ENCODE results near the gene OR2H1. TPM values are rescaled to one million over a fixed set of nuclear protein-coding genes. Genes with fewer than 3 reads are reported as not detected.

Gene OR2H1
- polyA plus RNA-seq, 2 donors: not detected

GRCh38 chr6:29502181-29502580 is 45.2 kb downstream of the OR2H1 start:
- no peaks in the 10 kb centered on the region for H3K4me1 ChIP-seq (ENCODE audit: control insufficient read depth in 2 of 2, insufficient read depth in 2 of 2, low read length in 1 of 2)
- no peaks in the 10 kb centered on the region for H3K36me3 ChIP-seq (ENCODE audit: control insufficient read depth in 2 of 2, insufficient read depth in 2 of 2, low read length in 1 of 2)
- no peaks in the 10 kb centered on the region for H3K27me3 ChIP-seq (ENCODE audit: control insufficient read depth in 1 of 2, insufficient read depth in 2 of 2, low read length in 2 of 2)
- no peak overlapping the region for H3K4me3 ChIP-seq (ENCODE audit: low read depth in 1 of 2, low read length in 2 of 2)
- H3K9me3 ChIP-seq (ENCODE audit: control insufficient read depth in 2 of 2, insufficient read depth in 1 of 2, low read depth in 1 of 2, low read length in 1 of 2): no peaks in the 10 kb centered on the region
- WGBS, 2 donors: 78 to 89% methylated on average over 3 of the region's 3 CpGs
- no peak overlapping the region for H3K27ac ChIP-seq (ENCODE audit: low read depth in 2 of 2, low read length in 1 of 2)

- Histone ChIP-seq H3K4me1 (ENCODE audit: control insufficient read depth in 2 of 2, insufficient read depth in 2 of 2, low read length in 1 of 2) (no peaks in the 10 kb centered on the region), H3K27ac (ENCODE audit: low read depth in 2 of 2, low read length in 1 of 2) (no peak overlapping the region)
- WGBS, 2 donors: 87 to 88% methylated on average over 5 of the region's 5 CpGs
Observed at GRCh38 chr6:29502597-29502996, 45.6 kb downstream of the OR2H1 start.

DNA sequence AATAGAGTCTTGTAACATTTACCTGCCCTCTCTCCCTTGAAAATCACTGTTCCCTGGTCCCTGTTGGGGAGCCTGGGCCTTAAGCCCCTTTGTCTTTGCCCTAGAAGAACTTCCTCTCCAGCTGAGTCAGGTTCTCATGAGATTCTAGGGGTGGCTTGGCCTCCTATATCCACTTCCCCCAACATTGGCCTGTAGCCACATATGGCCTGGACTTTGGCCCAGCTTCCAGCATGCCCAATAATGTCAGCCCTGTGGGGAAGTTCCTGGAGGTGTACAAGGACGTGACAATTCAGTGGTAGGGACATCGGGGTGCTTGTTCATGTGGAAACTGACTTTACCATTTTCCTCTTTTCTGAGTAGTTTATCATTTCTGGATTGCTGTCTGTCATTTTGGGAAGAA is 48.0 kb downstream of the OR2H1 start:
- WGBS, 2 donors: 62 to 67% methylated on average over 2 of the region's 2 CpGs
- Histone ChIP-seq H3K9me3 (ENCODE audit: control insufficient read depth in 2 of 2, insufficient read depth in 1 of 2, low read depth in 1 of 2, low read length in 1 of 2) (no peaks in the 10 kb centered on the region), H3K4me3 (ENCODE audit: low read depth in 1 of 2, low read length in 2 of 2) (no peak overlapping the region), H3K4me1 (ENCODE audit: control insufficient read depth in 2 of 2, insufficient read depth in 2 of 2, low read length in 1 of 2) (no peaks in the 10 kb centered on the region), H3K36me3 (ENCODE audit: control insufficient read depth in 2 of 2, insufficient read depth in 2 of 2, low read length in 1 of 2) (no peaks in the 10 kb centered on the region), H3K27ac (ENCODE audit: low read depth in 2 of 2, low read length in 1 of 2) (no peak overlapping the region), H3K27me3 (ENCODE audit: control insufficient read depth in 1 of 2, insufficient read depth in 2 of 2, low read length in 2 of 2) (no peaks in the 10 kb centered on the region)

More at GRCh38 chr6:29502597-29502996, 45.6 kb downstream of the OR2H1 start:
- Histone ChIP-seq H3K27me3 (ENCODE audit: control insufficient read depth in 1 of 2, insufficient read depth in 2 of 2, low read length in 2 of 2) (no peaks in the 10 kb centered on the region), H3K9me3 (ENCODE audit: control insufficient read depth in 2 of 2, insufficient read depth in 1 of 2, low read depth in 1 of 2, low read length in 1 of 2) (no peaks in the 10 kb centered on the region), H3K4me3 (ENCODE audit: low read depth in 1 of 2, low read length in 2 of 2) (no peak overlapping the region), H3K36me3 (ENCODE audit: control insufficient read depth in 2 of 2, insufficient read depth in 2 of 2, low read length in 1 of 2) (no peaks in the 10 kb centered on the region)

GRCh38 chr6:29505808-29506207 is 48.9 kb downstream of the OR2H1 start:
- Histone ChIP-seq H3K4me3 (ENCODE audit: low read depth in 1 of 2, low read length in 2 of 2) (no peak overlapping the region), H3K27me3 (ENCODE audit: control insufficient read depth in 1 of 2, insufficient read depth in 2 of 2, low read length in 2 of 2) (no peaks in the 10 kb centered on the region)
- WGBS, 2 donors: 89 to 100% methylated on average over 3 of the region's 3 CpGs

DNA sequence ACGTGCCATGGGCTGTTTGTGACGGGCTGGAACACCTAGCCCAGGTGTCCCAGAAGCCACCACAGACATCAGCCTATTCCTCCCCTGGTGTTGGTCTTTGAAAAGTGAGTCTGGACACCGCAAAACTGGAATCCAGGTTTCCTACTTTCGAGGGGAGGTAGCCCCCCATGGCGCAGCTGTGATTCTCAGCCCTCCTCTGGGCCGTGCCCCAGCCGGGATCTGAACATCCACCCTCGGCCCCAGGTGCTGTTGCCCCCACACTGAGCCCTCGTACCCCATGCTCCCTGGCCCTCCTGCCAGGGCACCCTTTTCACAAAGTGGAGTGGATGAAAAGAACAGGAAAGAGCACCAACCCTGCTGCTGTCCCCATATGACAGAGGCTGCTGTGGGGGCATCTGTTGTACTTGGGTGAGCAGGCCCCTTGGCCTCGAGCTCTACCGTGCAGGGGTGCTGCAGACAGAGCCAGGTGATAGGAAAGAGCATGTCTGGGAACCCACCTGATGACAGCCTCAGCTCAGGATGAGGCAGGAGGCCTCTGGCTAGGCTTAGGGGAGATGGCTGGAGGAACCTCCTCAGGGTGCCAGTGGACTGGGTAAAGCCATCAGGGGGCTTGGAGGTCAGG is 49.6 kb downstream of the OR2H1 start:
- Histone ChIP-seq H3K9me3 (ENCODE audit: control insufficient read depth in 2 of 2, insufficient read depth in 1 of 2, low read depth in 1 of 2, low read length in 1 of 2) (no peaks in the 10 kb centered on the region), H3K27me3 (ENCODE audit: control insufficient read depth in 1 of 2, insufficient read depth in 2 of 2, low read length in 2 of 2) (no peaks in the 10 kb centered on the region), H3K36me3 (ENCODE audit: control insufficient read depth in 2 of 2, insufficient read depth in 2 of 2, low read length in 1 of 2) (no peaks in the 10 kb centered on the region), H3K27ac (ENCODE audit: low read depth in 2 of 2, low read length in 1 of 2) (no peak overlapping the region), H3K4me3 (ENCODE audit: low read depth in 1 of 2, low read length in 2 of 2) (no peak overlapping the region), H3K4me1 (ENCODE audit: control insufficient read depth in 2 of 2, insufficient read depth in 2 of 2, low read length in 1 of 2) (no peaks in the 10 kb centered on the region)
- 67 to 75% methylated on average over 11 of the region's 11 CpGs for WGBS, 2 donors

More at GRCh38 chr6:29505808-29506207, 48.9 kb downstream of the OR2H1 start:
- Histone ChIP-seq H3K9me3 (ENCODE audit: control insufficient read depth in 2 of 2, insufficient read depth in 1 of 2, low read depth in 1 of 2, low read length in 1 of 2) (no peaks in the 10 kb centered on the region), H3K36me3 (ENCODE audit: control insufficient read depth in 2 of 2, insufficient read depth in 2 of 2, low read length in 1 of 2) (no peaks in the 10 kb centered on the region), H3K27ac (ENCODE audit: low read depth in 2 of 2, low read length in 1 of 2) (no peak overlapping the region), H3K4me1 (ENCODE audit: control insufficient read depth in 2 of 2, insufficient read depth in 2 of 2, low read length in 1 of 2) (no peaks in the 10 kb centered on the region)

DNA sequence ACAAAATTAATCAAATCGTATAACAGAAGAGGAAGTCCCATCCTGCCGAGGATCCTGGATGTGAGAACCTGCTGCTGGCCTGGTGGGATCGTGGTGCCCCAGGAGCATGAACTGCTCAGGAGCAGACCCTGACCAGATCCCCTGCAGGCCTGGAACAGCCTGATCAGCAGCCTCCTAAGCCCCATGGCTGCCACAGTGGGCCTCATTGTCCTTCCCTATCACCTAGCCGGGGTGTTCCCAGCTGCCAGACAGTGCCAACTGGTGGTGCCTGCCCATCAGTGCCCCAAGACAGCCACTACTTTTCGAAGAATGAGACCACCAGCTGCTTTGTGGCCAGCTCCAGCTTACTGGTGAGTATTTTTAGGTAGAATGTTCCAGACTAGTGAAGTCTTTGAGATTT is 50.4 kb downstream of the OR2H1 start:
- H3K36me3 ChIP-seq (ENCODE audit: control insufficient read depth in 2 of 2, insufficient read depth in 2 of 2, low read length in 1 of 2): no peaks in the 10 kb centered on the region
- H3K4me1 ChIP-seq (ENCODE audit: control insufficient read depth in 2 of 2, insufficient read depth in 2 of 2, low read length in 1 of 2): no peaks in the 10 kb centered on the region
- H3K27ac ChIP-seq (ENCODE audit: low read depth in 2 of 2, low read length in 1 of 2): no peak overlapping the region
- H3K4me3 ChIP-seq (ENCODE audit: low read depth in 1 of 2, low read length in 2 of 2): no peak overlapping the region
- WGBS, 2 donors: 78 to 84% methylated on average over 5 of the region's 5 CpGs
- H3K9me3 ChIP-seq (ENCODE audit: control insufficient read depth in 2 of 2, insufficient read depth in 1 of 2, low read depth in 1 of 2, low read length in 1 of 2): no peaks in the 10 kb centered on the region
- no peaks in the 10 kb centered on the region for H3K27me3 ChIP-seq (ENCODE audit: control insufficient read depth in 1 of 2, insufficient read depth in 2 of 2, low read length in 2 of 2)

GRCh38 chr6:29509239-29509638 is 52.3 kb downstream of the OR2H1 start:
- H3K27me3 ChIP-seq (ENCODE audit: control insufficient read depth in 1 of 2, insufficient read depth in 2 of 2, low read length in 2 of 2): peaks cover 0 to 3% of the 10 kb centered on the region in 2 donors
- H3K27ac ChIP-seq (ENCODE audit: low read depth in 2 of 2, low read length in 1 of 2): no peak overlapping the region
- no peaks in the 10 kb centered on the region for H3K4me1 ChIP-seq (ENCODE audit: control insufficient read depth in 2 of 2, insufficient read depth in 2 of 2, low read length in 1 of 2)
- 71 to 72% methylated on average over 6 of the region's 6 CpGs for WGBS, 2 donors
- H3K9me3 ChIP-seq (ENCODE audit: control insufficient read depth in 2 of 2, insufficient read depth in 1 of 2, low read depth in 1 of 2, low read length in 1 of 2): no peaks in the 10 kb centered on the region
- H3K36me3 ChIP-seq (ENCODE audit: control insufficient read depth in 2 of 2, insufficient read depth in 2 of 2, low read length in 1 of 2): no peaks in the 10 kb centered on the region
- no peak overlapping the region for H3K4me3 ChIP-seq (ENCODE audit: low read depth in 1 of 2, low read length in 2 of 2)

GRCh38 chr6:29509711-29510110 is 52.8 kb downstream of the OR2H1 start:
- Histone ChIP-seq H3K27ac (ENCODE audit: low read depth in 2 of 2, low read length in 1 of 2) (no peak overlapping the region), H3K4me3 (ENCODE audit: low read depth in 1 of 2, low read length in 2 of 2) (no peak overlapping the region), H3K36me3 (ENCODE audit: control insufficient read depth in 2 of 2, insufficient read depth in 2 of 2, low read length in 1 of 2) (no peaks in the 10 kb centered on the region), H3K27me3 (ENCODE audit: control insufficient read depth in 1 of 2, insufficient read depth in 2 of 2, low read length in 2 of 2) (peaks cover 0 to 3% of the 10 kb centered on the region in 2 donors), H3K4me1 (ENCODE audit: control insufficient read depth in 2 of 2, insufficient read depth in 2 of 2, low read length in 1 of 2) (no peaks in the 10 kb centered on the region), H3K9me3 (ENCODE audit: control insufficient read depth in 2 of 2, insufficient read depth in 1 of 2, low read depth in 1 of 2, low read length in 1 of 2) (no peaks in the 10 kb centered on the region)
- WGBS, 2 donors: 80 to 84% methylated on average over 9 of the region's 9 CpGs

GRCh38 chr6:29510202-29510601 is 53.2 kb downstream of the OR2H1 start:
- no peaks in the 10 kb centered on the region for H3K9me3 ChIP-seq (ENCODE audit: control insufficient read depth in 2 of 2, insufficient read depth in 1 of 2, low read depth in 1 of 2, low read length in 1 of 2)
- H3K27me3 ChIP-seq (ENCODE audit: control insufficient read depth in 1 of 2, insufficient read depth in 2 of 2, low read length in 2 of 2): peaks cover 0 to 3% of the 10 kb centered on the region in 2 donors
- no peak overlapping the region for H3K4me3 ChIP-seq (ENCODE audit: low read depth in 1 of 2, low read length in 2 of 2)
- H3K27ac ChIP-seq (ENCODE audit: low read depth in 2 of 2, low read length in 1 of 2): no peak overlapping the region
- WGBS, 2 donors: 47 to 57% methylated on average over 4 of the region's 4 CpGs
- no peaks in the 10 kb centered on the region for H3K4me1 ChIP-seq (ENCODE audit: control insufficient read depth in 2 of 2, insufficient read depth in 2 of 2, low read length in 1 of 2)
- no peaks in the 10 kb centered on the region for H3K36me3 ChIP-seq (ENCODE audit: control insufficient read depth in 2 of 2, insufficient read depth in 2 of 2, low read length in 1 of 2)

DNA sequence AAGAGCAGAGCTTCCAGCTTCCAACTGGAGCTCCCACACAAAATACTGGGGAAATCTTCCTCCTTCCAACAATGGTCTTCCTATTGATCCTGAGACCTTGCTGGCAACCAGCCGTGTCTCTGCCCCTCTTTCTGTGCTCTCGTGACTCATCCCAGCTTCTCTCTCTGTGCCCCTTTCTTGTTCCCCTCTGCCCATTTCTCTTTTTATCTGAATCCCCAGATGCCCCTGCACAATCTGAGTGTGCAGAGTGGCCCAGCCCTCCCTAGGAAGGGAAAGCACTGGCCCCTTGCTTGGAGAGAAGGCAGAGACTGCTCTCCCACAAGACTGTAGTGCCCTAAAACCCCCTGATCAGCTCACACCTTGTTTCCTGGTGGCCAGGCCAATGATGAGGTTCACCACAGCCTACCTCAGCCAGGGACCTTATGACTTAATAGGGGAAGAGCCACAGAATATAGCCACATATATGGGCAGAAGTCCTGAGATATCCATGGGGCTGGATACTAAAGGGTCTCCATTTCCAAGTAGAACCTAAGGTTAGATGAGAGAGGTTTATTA is 53.9 kb downstream of the OR2H1 start:
- Histone ChIP-seq H3K4me3 (ENCODE audit: low read depth in 1 of 2, low read length in 2 of 2) (no peak overlapping the region), H3K36me3 (ENCODE audit: control insufficient read depth in 2 of 2, insufficient read depth in 2 of 2, low read length in 1 of 2) (no peaks in the 10 kb centered on the region), H3K9me3 (ENCODE audit: control insufficient read depth in 2 of 2, insufficient read depth in 1 of 2, low read depth in 1 of 2, low read length in 1 of 2) (no peaks in the 10 kb centered on the region), H3K27ac (ENCODE audit: low read depth in 2 of 2, low read length in 1 of 2) (no peak overlapping the region), H3K4me1 (ENCODE audit: control insufficient read depth in 2 of 2, insufficient read depth in 2 of 2, low read length in 1 of 2) (no peaks in the 10 kb centered on the region), H3K27me3 (ENCODE audit: control insufficient read depth in 1 of 2, insufficient read depth in 2 of 2, low read length in 2 of 2) (peaks cover 0 to 3% of the 10 kb centered on the region in 2 donors)
- WGBS, 2 donors: 76 to 81% methylated on average over 2 of the region's 2 CpGs
